A549 treated with CORT108297 at 1 μM for 4 hours (cell line): ENCODE measurements around the gene METTL21A. TPM values are rescaled to one million over a fixed set of nuclear protein-coding genes. Genes with fewer than 3 reads are reported as not detected.

ENCODE experiments used
- total RNA-seq: library from RNA; stranded (reverse); fragments of 200-300 nt; extraction: Qiagen RNA extraction; gene quantifications from 5 replicates; pipeline ENCODE4 v1.2.3, GENCODE V29; 2022

Gene METTL21A
- total RNA-seq: 26.2 to 31.2 TPM (median 29.9 TPM) in 5 replicates

GRCh38 chr2:207625014-207625907 is at the start of gene METTL21A:
TSS of gene METTL21A (minus strand) at chr2:207625394. CDS start at chr2:207624375, 1,019 bp downstream.

Other genes with a start within 250 kb of the METTL21A start
- 21.6 to 28.4 TPM (median 24.2 TPM) in 5 replicates for gene CREB1, start 95.4 kb downstream of the METTL21A start, total RNA-seq
- 20.6 to 24.3 TPM (median 20.9 TPM) in 5 replicates for gene CCNYL1, start 86.2 kb upstream of the METTL21A start, total RNA-seq
- gene FZD5, start 144.5 kb upstream of the METTL21A start, total RNA-seq: 4.0 to 4.8 TPM (median 4.4 TPM) in 5 replicates